Heart left ventricle (tissue), 16 donors: Measurements from ENCODE around the gene CDC42EP3. TPM values are rescaled to one million over a fixed set of nuclear protein-coding genes. Genes with fewer than 3 reads are reported as not detected.

Source experiments
- ATAC-seq, 4 donors: fragments of 200-7000 bp; cut with Tn5 transposase; one replicate each; pipeline ENCODE4 v1.9.1; 2020 to 2022; ENCODE audit warnings: moderate library complexity in 4 of 4, mild to moderate bottlenecking in 3 of 4, moderate number of reproducible peaks in 1 of 4
- DNase-seq, 5 donors: peaks; one replicate each; pipeline ENCODE4 v3.0.0-alpha.2; 2020
- H3K27ac ChIP-seq, 12 donors: fragments of 200-600 bp; sonication (generic) in 4 of 12; one replicate each; pipeline versions ENCODE4 v1.5.0 to v1.8.0; 2016 to 2022; ENCODE audit warnings: mild to moderate bottlenecking in 2 of 12
- H3K27me3 ChIP-seq, 9 donors: fragments of 200-600 bp; sonication (generic) in 2 of 9; one replicate each; pipeline versions ENCODE4 v1.5.1 to v1.8.0; 2016 to 2022; ENCODE audit warnings: mild to moderate bottlenecking in 3 of 9
- H3K36me3 ChIP-seq, 9 donors: fragments of 200-600 bp; sonication (generic) in 2 of 9; one replicate each; pipeline versions ENCODE4 v1.5.0 to v1.8.0; 2018 to 2022; ENCODE audit warnings: mild to moderate bottlenecking in 2 of 9
- H3K4me1 ChIP-seq, 12 donors: fragments of 200-600 bp; sonication (generic) in 4 of 12; one replicate each; pipeline versions ENCODE4 v1.5.0 to v1.8.0; 2016 to 2022; ENCODE audit warnings: mild to moderate bottlenecking in 3 of 12
- H3K4me3 ChIP-seq, 12 donors: fragments of 200-600 bp; sonication (generic) in 4 of 12; one replicate each; pipeline versions ENCODE4 v1.5.0 to v1.8.0; 2017 to 2022; ENCODE audit warnings: mild to moderate bottlenecking in 9 of 12, moderate library complexity in 4 of 12
- H3K9me3 ChIP-seq, 12 donors: fragments of 200-600 bp; sonication (generic) in 4 of 12; one replicate each; pipeline versions ENCODE4 v1.5.0 to v1.8.0; 2016 to 2022; ENCODE audit warnings: mild to moderate bottlenecking in 1 of 12
- POLR2A ChIP-seq, 2 donors: fragments of 450-650 bp; IDR thresholded peaks; one replicate each; pipeline ENCODE4 v1.6.1; 2017; ENCODE audit warnings: antibody characterized with exemption in 2 of 2, mild to moderate bottlenecking in 2 of 2, moderate library complexity in 2 of 2
- WGBS, 4 donors: extraction: QIAGEN DNeasy Blood & Tissue Kit in 2 of 4; methylation state at CpG; one replicate each; pipeline versions ENCODE4 v1.1.5 to v1.1.7; 2013 to 2018; 5-methylcytosine and 5-hydroxymethylcytosine counted together
- intact Hi-C, 10 donors: fragments of 100-400 bp; cut with DNase I; formaldehyde crosslinking; loops; one replicate each; pipeline versions ENCODE4 v1.11.1 to v1.14.2; 2022
- polyA plus RNA-seq, 2 donors: library from polyadenylated mRNA; stranded (reverse); fragments of 200-250 nt; gene quantifications; one replicate each; pipeline ENCODE4 v1.2.3, GENCODE V29; 2013
- total RNA-seq, 9 donors: library from RNA; depleted of rRNA in 2 of 9; stranded (reverse); fragments of >200 nt in 2 of 9; fragmentation: NEBNext Ultra II Directional in 3 of 9; extraction: Animal tissue kit (Norgen Biotek cat#: 25700) in 3 of 9; gene quantifications; one replicate each; pipeline versions ENCODE4 v1.1.0 to v1.2.4, GENCODE V29; 2016 to 2023
- TF ChIP-seq, protein P1 (sequence below), 12 donors: fragments of 200-600 bp; sonication (generic) in 4 of 12; IDR thresholded peaks; one replicate each; pipeline versions ENCODE4 v1.5.0 to v1.8.0; 2018 to 2022; ENCODE audit warnings: antibody characterized with exemption in 12 of 12, mild to moderate bottlenecking in 5 of 12
- donor health status: ischemic (EF 13 %, LVEDD 7.1; RV severe dilation, severe dysfunction).
- donor health status: healthy with polysubstance abuse.
- donor health status: DM: no; HTN: yes; CAD: no.
- donor health status: DM: no; HTN: no; CAD: no.
- donor health status: ischemic (EF 25% LVEDD 6.9; RV normal size, moderate dysfunction).
- donor health status: ischemic (EF 25% LVEDD 5.7; RV mildly dilated, moderate dysfunction).
- donor health status: healthy.
- donor health status: DM: yes; HTN: yes; CAD: no.
- donor health status: ischemic (EF 35%, LVEDD 5.7; RV mildly dilated, moderate dysfunction).
- donor health status: nonischemic (EF 11% LVEDD 7.7; RV severe dilation, severe dysfunction).
- donor health status: DM: yes; HTN: yes; CAD: no.
- donor health status: PGD.
- donor health status: ischemic (EF 29% LVEDD 5.4; RV normal size, mild dysfunction).
- donor health status: nonischemic (EF 23%, LVEDD 6.1; RV moderate dilation, normal function).

Gene CDC42EP3
- total and polyA plus RNA-seq, 11 donors, result 32.5 to 189 (median 111) TPM

- peaks cover 0 to 64% (median 14%) of the 10 kb centered on the region in 12 donors for H3K4me1 ChIP-seq
- H3K27ac ChIP-seq, result peak overlapping the region; percentile 92 to 100 (median 98)
- peak overlapping the region; percentile 54 to 99 (median 92) for H3K4me3 ChIP-seq
- WGBS, 4 donors, result 1% methylated on average over 8 to 69 of the region's 69 CpGs
- H3K36me3 ChIP-seq, result peaks cover 0 to 5% (median 0%) of the 10 kb centered on the region in 9 donors
- DNase-seq (peak; percentile 83 to 87 (median 84)), ATAC-seq (peak; percentile 68 to 86 (median 73))
- H3K27me3 ChIP-seq, result no peaks in the 10 kb centered on the region
- H3K9me3 ChIP-seq, result no peaks in the 10 kb centered on the region
- peak in 1 of 2 donors; percentile 19 for TF ChIP-seq POLR2A (IDR thresholded peaks at IDR 0.05)
- TF ChIP-seq, protein P1, sequence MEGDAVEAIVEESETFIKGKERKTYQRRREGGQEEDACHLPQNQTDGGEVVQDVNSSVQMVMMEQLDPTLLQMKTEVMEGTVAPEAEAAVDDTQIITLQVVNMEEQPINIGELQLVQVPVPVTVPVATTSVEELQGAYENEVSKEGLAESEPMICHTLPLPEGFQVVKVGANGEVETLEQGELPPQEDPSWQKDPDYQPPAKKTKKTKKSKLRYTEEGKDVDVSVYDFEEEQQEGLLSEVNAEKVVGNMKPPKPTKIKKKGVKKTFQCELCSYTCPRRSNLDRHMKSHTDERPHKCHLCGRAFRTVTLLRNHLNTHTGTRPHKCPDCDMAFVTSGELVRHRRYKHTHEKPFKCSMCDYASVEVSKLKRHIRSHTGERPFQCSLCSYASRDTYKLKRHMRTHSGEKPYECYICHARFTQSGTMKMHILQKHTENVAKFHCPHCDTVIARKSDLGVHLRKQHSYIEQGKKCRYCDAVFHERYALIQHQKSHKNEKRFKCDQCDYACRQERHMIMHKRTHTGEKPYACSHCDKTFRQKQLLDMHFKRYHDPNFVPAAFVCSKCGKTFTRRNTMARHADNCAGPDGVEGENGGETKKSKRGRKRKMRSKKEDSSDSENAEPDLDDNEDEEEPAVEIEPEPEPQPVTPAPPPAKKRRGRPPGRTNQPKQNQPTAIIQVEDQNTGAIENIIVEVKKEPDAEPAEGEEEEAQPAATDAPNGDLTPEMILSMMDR (IDR thresholded peaks at IDR 0.05), result peak in 1 of 12 donors; percentile 9
- intact Hi-C loops, result loop anchor here in 8 of 10 donors (2.0 to 10.0 kb wide), 14 partner anchors 23 to 260 kb away; no protein-coding TSS in a partner anchor
Observed at GRCh38 chr2:37672104-37672869, 845 bp upstream of the CDC42EP3 start.

- no peak for TF ChIP-seq POLR2A (IDR thresholded peaks at IDR 0.05)
- TF ChIP-seq, protein P1 (IDR thresholded peaks at IDR 0.05), result no peak
- DNase-seq (peak in 1 of 5 donors; percentile 37), ATAC-seq (peak in 1 of 4 donors; percentile 6)
- H3K27me3 ChIP-seq, result no peaks in the 10 kb centered on the region
- H3K9me3 ChIP-seq, result no peaks in the 10 kb centered on the region
- WGBS, 4 donors, result 0 to 1% (median 0%) methylated on average over 3 to 29 of the region's 29 CpGs
- peak overlapping the region; percentile 92 to 100 (median 98) for H3K27ac ChIP-seq
- peaks cover 0 to 69% (median 17%) of the 10 kb centered on the region in 12 donors for H3K4me1 ChIP-seq
- H3K4me3 ChIP-seq, result peak overlapping the region; percentile 54 to 99 (median 92)
- peaks cover 0 to 11% (median 0%) of the 10 kb centered on the region in 9 donors for H3K36me3 ChIP-seq
- intact Hi-C loops, result loop anchor here in 8 of 10 donors (1.0 to 10.0 kb wide), 20 partner anchors 15 to 259 kb away; no protein-coding TSS in a partner anchor
Observed at GRCh38 chr2:37671816-37672103, 318 bp upstream of the CDC42EP3 start.

- peaks cover 0 to 12% (median 0%) of the 10 kb centered on the region in 9 donors for H3K36me3 ChIP-seq
- no peaks in the 10 kb centered on the region for H3K9me3 ChIP-seq
- no peak for TF ChIP-seq POLR2A (IDR thresholded peaks at IDR 0.05)
- TF ChIP-seq, protein P1 (IDR thresholded peaks at IDR 0.05), result no peak
- 3 to 7% (median 6%) methylated on average over 11 of the region's 11 CpGs for WGBS, 4 donors
- intact Hi-C loops, result loop anchor here in 8 of 10 donors (1.0 to 10.0 kb wide), 17 partner anchors 14 to 258 kb away; no protein-coding TSS in a partner anchor
- peak overlapping the region; percentile 92 to 100 (median 98) for H3K27ac ChIP-seq
- H3K4me3 ChIP-seq, result peak overlapping the region; percentile 54 to 99 (median 92)
- H3K27me3 ChIP-seq, result no peaks in the 10 kb centered on the region
- peaks cover 2 to 76% (median 28%) of the 10 kb centered on the region in 12 donors for H3K4me1 ChIP-seq
- peak; percentile 40 to 55 (median 50) for ATAC-seq
- peak in 3 of 5 donors; percentile 39 to 63 (median 63) for DNase-seq
Observed at GRCh38 chr2:37670378-37671008, 949 bp downstream of the CDC42EP3 start.

DNA sequence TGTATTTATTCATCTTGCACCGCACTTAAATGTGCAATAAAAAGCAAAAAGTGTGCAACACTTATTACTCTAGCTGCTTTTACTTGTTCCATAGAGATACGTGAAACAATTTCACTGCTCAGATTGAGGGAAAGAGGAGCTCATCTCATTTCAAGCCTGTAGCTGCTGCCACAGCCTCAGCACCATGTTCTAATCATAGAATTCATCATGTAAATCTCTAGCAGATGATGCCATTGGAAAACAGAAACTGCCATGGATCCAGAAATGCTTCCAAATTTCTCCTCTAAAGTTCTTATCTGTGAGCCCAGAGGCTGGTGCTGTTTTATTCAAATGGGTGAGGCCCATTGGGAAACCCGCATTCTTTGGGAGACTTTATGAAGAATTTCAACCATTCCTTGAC lies 2.0 kb downstream of the CDC42EP3 start:
- no peak for TF ChIP-seq POLR2A (IDR thresholded peaks at IDR 0.05)
- TF ChIP-seq, protein P1 (IDR thresholded peaks at IDR 0.05), result no peak
- Histone ChIP-seq H3K36me3 (peaks cover 0 to 12% (median 0%) of the 10 kb centered on the region in 9 donors), H3K27me3 (no peaks in the 10 kb centered on the region), H3K4me3 (peak overlapping the region; percentile 54 to 99 (median 92)), H3K27ac (peak overlapping the region in 11 of 12 donors; percentile 93 to 100 (median 99)), H3K9me3 (no peaks in the 10 kb centered on the region), H3K4me1 (peaks cover 2 to 77% (median 34%) of the 10 kb centered on the region in 12 donors)
- intact Hi-C loops, result loop anchor here in 3 of 10 donors (10.0 kb wide), 2 partner anchors 205 to 255 kb away; no protein-coding TSS in a partner anchor
- WGBS, 4 donors, result 46 to 56% (median 49%) methylated on average over 3 of the region's 3 CpGs
- ATAC-seq (no peak), DNase-seq (no peak)
